Progenitor cell of endocrine pancreas (in vitro differentiated cells): ENCODE results near the gene ADAMTS1. TPM values are rescaled to one million over a fixed set of nuclear protein-coding genes. Genes with fewer than 3 reads are reported as not detected.

Experiments used
- DNase-seq: peaks from one replicate; pipeline ENCODE4 v3.0.0; 2021; ENCODE audit warnings: low spot score; ENCODE audit not compliant: unreplicated experiment
- H3K27ac Mint-ChIP-seq: 2 replicates; pipeline ENCODE4 v1.8.0; 2021; ENCODE audit warnings: mild to moderate bottlenecking, moderate library complexity, mixed read lengths
- H3K27me3 Mint-ChIP-seq: 2 replicates; pipeline ENCODE4 v1.8.0; 2021; ENCODE audit warnings: mixed read lengths
- H3K36me3 Mint-ChIP-seq: 2 replicates; pipeline ENCODE4 v1.8.0; 2022; ENCODE audit warnings: mixed read lengths; ENCODE audit not compliant: insufficient read depth
- H3K4me1 Mint-ChIP-seq: 2 replicates; pipeline ENCODE4 v1.8.0; 2021; ENCODE audit warnings: low read depth, mixed read lengths
- H3K4me3 Mint-ChIP-seq: 2 replicates; pipeline ENCODE4 v1.8.0; 2021; ENCODE audit warnings: low read depth, mild to moderate bottlenecking, moderate library complexity, mixed read lengths
- H3K9me3 Mint-ChIP-seq: 2 replicates; pipeline ENCODE4 v1.8.0; 2021; ENCODE audit warnings: low read depth, mixed read lengths
- CTCF ChIP-seq: fragments of 200-600 bp; sonication (generic); IDR thresholded peaks from one replicate; pipeline ENCODE4 v1.5.0; 2021; ENCODE audit warnings: antibody characterized with exemption, mild to moderate bottlenecking; ENCODE audit not compliant: unreplicated experiment
- total RNA-seq: library from RNA; stranded (reverse); gene quantifications from 2 replicates; pipeline ENCODE4 v1.2.1, GENCODE V29; 2021

Gene ADAMTS1
- total RNA-seq, 1 donor from 2014 or later: 11.6 TPM

GRCh38 chr21:26795866-26796329, 49.3 kb downstream of the ADAMTS1 start:
- no peak for DNase-seq
- H3K27me3 Mint-ChIP-seq: peaks cover 2% of the 10 kb centered on the region
- H3K4me3 Mint-ChIP-seq: no peak overlapping the region
- peaks cover 12% of the 10 kb centered on the region for H3K9me3 Mint-ChIP-seq
- H3K27ac Mint-ChIP-seq: no peak overlapping the region
- H3K4me1 Mint-ChIP-seq: peaks cover 5% of the 10 kb centered on the region
- H3K36me3 Mint-ChIP-seq: no peaks in the 10 kb centered on the region
- TF ChIP-seq CTCF: no peak

- peaks cover 2% of the 10 kb centered on the region for H3K27me3 Mint-ChIP-seq
- no peak overlapping the region for H3K4me3 Mint-ChIP-seq
- no peak for TF ChIP-seq CTCF
- peaks cover 5% of the 10 kb centered on the region for H3K4me1 Mint-ChIP-seq
- no peak overlapping the region for H3K27ac Mint-ChIP-seq
- DNase-seq: no peak
- H3K9me3 Mint-ChIP-seq: peaks cover 12% of the 10 kb centered on the region
- H3K36me3 Mint-ChIP-seq: no peaks in the 10 kb centered on the region
These were observed 49.8 kb downstream of the ADAMTS1 start for GRCh38 chr21:26795412-26795805.

GRCh38 chr21:26794597-26795411, 50.4 kb downstream of the ADAMTS1 start:
- Mint-ChIP-seq H3K9me3 (peaks cover 12% of the 10 kb centered on the region), H3K27me3 (peaks cover 2% of the 10 kb centered on the region), H3K27ac (no peak overlapping the region), H3K4me1 (peaks cover 3% of the 10 kb centered on the region), H3K4me3 (no peak overlapping the region), H3K36me3 (no peaks in the 10 kb centered on the region)
- no peak for DNase-seq
- no peak for TF ChIP-seq CTCF

- DNase-seq: no peak
- H3K27me3 Mint-ChIP-seq: peaks cover 2% of the 10 kb centered on the region
- H3K4me3 Mint-ChIP-seq: no peak overlapping the region
- no peaks in the 10 kb centered on the region for H3K36me3 Mint-ChIP-seq
- no peaks in the 10 kb centered on the region for H3K4me1 Mint-ChIP-seq
- H3K27ac Mint-ChIP-seq: no peak overlapping the region
- no peaks in the 10 kb centered on the region for H3K9me3 Mint-ChIP-seq
- no peak for TF ChIP-seq CTCF
These were observed 54.9 kb downstream of the ADAMTS1 start for GRCh38 chr21:26790296-26790695.

- no peak for DNase-seq
- TF ChIP-seq CTCF: no peak
- no peak overlapping the region for H3K27ac Mint-ChIP-seq
- H3K4me1 Mint-ChIP-seq: no peaks in the 10 kb centered on the region
- H3K4me3 Mint-ChIP-seq: no peak overlapping the region
- H3K36me3 Mint-ChIP-seq: no peaks in the 10 kb centered on the region
- peaks cover 2% of the 10 kb centered on the region for H3K27me3 Mint-ChIP-seq
- no peaks in the 10 kb centered on the region for H3K9me3 Mint-ChIP-seq
These were observed 56.4 kb downstream of the ADAMTS1 start for GRCh38 chr21:26788790-26789189.

Other genes starting within 250 kb of the ADAMTS1 start
- gene ADAMTS5, start 121.7 kb upstream of the ADAMTS1 start, total RNA-seq: 3.2 and 6.3 TPM in 2 replicates